Lung (tissue), 12 donors: ENCODE measurements around the gene FAM107A. TPM values are rescaled to one million over a fixed set of nuclear protein-coding genes. Genes with fewer than 3 reads are reported as not detected.

Experiments
- ATAC-seq: fragments of 200-7000 bp; cut with Tn5 transposase; one replicate; pipeline ENCODE4 v1.9.1; 2020; ENCODE audit warnings: moderate number of reproducible peaks; ENCODE audit not compliant: insufficient read depth, low FRiP score
- DNase-seq, 3 donors: peaks; one replicate each; pipeline ENCODE4 v3.0.0-alpha.2; 2013 to 2017
- H3K27ac ChIP-seq, 2 donors: one replicate each; pipeline ENCODE4 v1.5.1; 2013; ENCODE audit warnings: mild to moderate bottlenecking in 2 of 2, moderate library complexity in 2 of 2, control low read depth in 1 of 2, inconsistent platforms in 1 of 2, low read depth in 1 of 2, low read length in 1 of 2
- H3K27me3 ChIP-seq, 3 donors: one replicate each; pipeline ENCODE4 v1.5.1; 2013; ENCODE audit warnings: low read length in 2 of 3; ENCODE audit not compliant: control insufficient read depth in 3 of 3, insufficient read depth in 3 of 3
- H3K36me3 ChIP-seq, 4 donors: one replicate each; pipeline ENCODE4 v1.5.1; 2013; ENCODE audit warnings: low read length in 4 of 4, mild to moderate bottlenecking in 1 of 4, moderate library complexity in 1 of 4; ENCODE audit not compliant: control insufficient read depth in 4 of 4, insufficient read depth in 4 of 4
- H3K4me1 ChIP-seq, 5 donors: one replicate each; pipeline ENCODE4 v1.5.1; 2013; ENCODE audit warnings: low read length in 5 of 5, mild to moderate bottlenecking in 2 of 5, moderate library complexity in 1 of 5; ENCODE audit not compliant: control insufficient read depth in 5 of 5, insufficient read depth in 5 of 5
- H3K4me3 ChIP-seq: one replicate; pipeline ENCODE4 v1.5.1; 2013; ENCODE audit warnings: mild to moderate bottlenecking, control low read depth, moderate library complexity
- H3K9ac ChIP-seq, 2 donors: one replicate each; pipeline ENCODE4 v1.5.1; 2013; ENCODE audit warnings: low read length in 2 of 2, control low read depth in 1 of 2; ENCODE audit not compliant: insufficient read depth in 1 of 2
- H3K9me3 ChIP-seq, 4 donors: one replicate each; pipeline ENCODE4 v1.5.1; 2013; ENCODE audit warnings: low read length in 3 of 4, mild to moderate bottlenecking in 1 of 4, moderate library complexity in 1 of 4; ENCODE audit not compliant: control insufficient read depth in 4 of 4, insufficient read depth in 3 of 4
- WGBS, 2 donors: extraction: QIAGEN DNeasy Blood & Tissue Kit; methylation state at CpG; one replicate each; pipeline ENCODE4 v1.1.7; 2013; 5-methylcytosine and 5-hydroxymethylcytosine counted together
- polyA plus RNA-seq, 2 donors: library from polyadenylated mRNA; stranded (reverse); fragments of 200-250 nt; gene quantifications; one replicate each; pipeline ENCODE4 v1.2.1, GENCODE V29; 2013
- total RNA-seq, 2 donors: library from RNA; depleted of rRNA in 1 of 2; stranded (reverse); fragments of >200 nt in 1 of 2; gene quantifications; one replicate each; pipeline ENCODE4 v1.2.1, GENCODE V29; 2014 to 2021
- TF ChIP-seq, protein P1 (sequence below): IDR thresholded peaks from 2 replicates; pipeline ENCODE4 v1.5.1; 2012; ENCODE audit warnings: mild to moderate bottlenecking; ENCODE audit errors: control extremely low read depth, extremely low read depth
- donor health status: control.
- donor health status: control.
- donor health status: Bipolar disorder and iron deficiency.
- donor health status: healthy.
- donor health status: DM: yes; HTN: yes; CAD: no.

Gene FAM107A
- total and polyA plus RNA-seq, 4 donors = 4.2 to 83.6 (median 34.7) TPM

DNA sequence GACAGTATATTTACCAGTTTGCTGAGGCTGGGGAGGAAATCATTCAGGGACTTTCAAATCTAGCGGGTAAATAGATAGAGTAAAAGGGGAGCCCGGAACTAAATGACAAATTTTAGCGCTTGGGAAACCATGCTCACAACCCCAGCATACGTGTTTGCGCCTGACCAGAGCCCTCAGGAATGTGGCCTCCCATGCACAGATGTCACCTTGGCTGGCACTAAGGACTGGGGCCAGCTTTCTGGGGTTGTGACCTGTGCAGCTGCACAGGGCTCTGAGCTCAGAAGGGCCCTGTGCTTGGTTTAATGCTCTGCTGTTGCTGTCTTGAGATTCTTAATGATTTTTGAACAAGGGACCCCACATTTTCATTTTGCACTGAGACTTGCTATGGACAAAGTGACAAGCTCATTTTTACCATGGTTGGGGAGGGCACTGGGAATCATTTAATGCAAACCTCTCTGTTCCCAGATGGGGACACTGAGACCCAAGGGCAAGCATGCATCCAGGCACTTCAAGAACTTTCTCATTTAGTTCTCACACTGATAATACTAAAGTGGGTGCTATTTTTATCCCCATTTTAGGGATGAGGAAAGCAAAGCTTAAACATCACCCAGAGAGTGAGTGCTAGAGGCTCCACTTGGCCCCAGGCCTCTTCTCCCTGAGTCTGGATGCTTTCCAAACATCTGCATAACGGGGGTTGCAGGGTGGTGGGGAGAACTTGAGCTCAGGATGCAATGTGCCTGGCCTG is 44.1 kb upstream of the FAM107A start:
- no peaks in the 10 kb centered on the region for H3K36me3 ChIP-seq
- TF ChIP-seq, protein P1, sequence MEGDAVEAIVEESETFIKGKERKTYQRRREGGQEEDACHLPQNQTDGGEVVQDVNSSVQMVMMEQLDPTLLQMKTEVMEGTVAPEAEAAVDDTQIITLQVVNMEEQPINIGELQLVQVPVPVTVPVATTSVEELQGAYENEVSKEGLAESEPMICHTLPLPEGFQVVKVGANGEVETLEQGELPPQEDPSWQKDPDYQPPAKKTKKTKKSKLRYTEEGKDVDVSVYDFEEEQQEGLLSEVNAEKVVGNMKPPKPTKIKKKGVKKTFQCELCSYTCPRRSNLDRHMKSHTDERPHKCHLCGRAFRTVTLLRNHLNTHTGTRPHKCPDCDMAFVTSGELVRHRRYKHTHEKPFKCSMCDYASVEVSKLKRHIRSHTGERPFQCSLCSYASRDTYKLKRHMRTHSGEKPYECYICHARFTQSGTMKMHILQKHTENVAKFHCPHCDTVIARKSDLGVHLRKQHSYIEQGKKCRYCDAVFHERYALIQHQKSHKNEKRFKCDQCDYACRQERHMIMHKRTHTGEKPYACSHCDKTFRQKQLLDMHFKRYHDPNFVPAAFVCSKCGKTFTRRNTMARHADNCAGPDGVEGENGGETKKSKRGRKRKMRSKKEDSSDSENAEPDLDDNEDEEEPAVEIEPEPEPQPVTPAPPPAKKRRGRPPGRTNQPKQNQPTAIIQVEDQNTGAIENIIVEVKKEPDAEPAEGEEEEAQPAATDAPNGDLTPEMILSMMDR = no peak
- 86% methylated on average over 6 of the region's 6 CpGs for WGBS, 2 donors
- DNase-seq (peak in 1 of 3 donors; percentile 19), ATAC-seq (no peak)
- peaks cover 0 to 12% (median 2%) of the 10 kb centered on the region in 5 donors for H3K4me1 ChIP-seq
- no peak overlapping the region for H3K4me3 ChIP-seq
- no peaks in the 10 kb centered on the region for H3K9me3 ChIP-seq
- no peak overlapping the region for H3K9ac ChIP-seq
- no peaks in the 10 kb centered on the region for H3K27me3 ChIP-seq
- H3K27ac ChIP-seq = no peak overlapping the region

DNA sequence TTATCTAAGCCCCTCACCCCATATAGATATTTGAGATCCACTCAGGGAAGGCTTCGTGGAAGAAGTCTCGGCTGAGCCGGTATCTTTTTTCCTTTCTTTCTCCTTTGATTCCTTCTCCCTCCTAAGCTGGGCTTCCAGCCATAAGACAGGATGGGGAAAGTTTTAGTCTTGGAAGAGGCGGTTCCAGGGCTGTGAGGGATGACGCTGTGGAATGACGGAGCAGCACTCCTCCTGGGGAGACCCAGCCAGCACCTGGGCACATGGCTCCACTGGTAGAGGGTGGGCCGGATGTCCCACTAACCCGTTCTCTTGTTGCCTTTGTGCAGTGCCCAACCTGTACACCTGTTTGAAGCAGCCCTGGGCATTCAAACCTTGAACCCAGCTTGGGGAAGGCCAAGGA is 43.2 kb upstream of the FAM107A start:
- no peak for ATAC-seq
- TF ChIP-seq, protein P1 = no peak
- H3K9me3 ChIP-seq = no peaks in the 10 kb centered on the region
- H3K27me3 ChIP-seq = no peaks in the 10 kb centered on the region
- 91 to 96% methylated on average over 8 of the region's 8 CpGs for WGBS, 2 donors
- no peak for DNase-seq
- H3K27ac ChIP-seq = no peak overlapping the region
- H3K36me3 ChIP-seq = no peaks in the 10 kb centered on the region
- H3K9ac ChIP-seq = no peak overlapping the region
- H3K4me1 ChIP-seq = peaks cover 0 to 12% (median 2%) of the 10 kb centered on the region in 5 donors
- H3K4me3 ChIP-seq = no peak overlapping the region

DNA sequence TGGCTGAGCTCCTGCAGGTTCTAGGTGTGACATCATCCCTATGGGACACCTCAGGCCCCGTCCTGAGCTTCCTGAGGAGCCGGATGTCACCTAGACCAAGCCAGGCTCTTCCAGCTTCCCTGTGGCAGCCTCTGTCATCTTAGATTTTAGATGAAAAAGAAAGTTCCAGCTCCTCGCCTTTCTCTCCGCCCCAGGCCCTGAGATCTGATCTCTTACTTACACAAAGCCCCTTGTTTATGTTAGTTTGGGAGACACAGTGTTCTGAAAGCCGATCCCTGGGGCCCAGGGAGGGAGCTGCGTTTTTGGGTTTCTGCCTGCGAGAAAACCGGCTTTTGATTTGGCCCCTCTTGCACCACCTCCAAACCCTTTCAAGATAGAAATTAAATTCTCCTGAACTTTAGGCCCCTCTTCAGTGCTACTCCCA is 40.2 kb upstream of the FAM107A start:
- peak; percentile 49 to 78 (median 59) for DNase-seq
- 72 to 79% methylated on average over 8 of the region's 8 CpGs for WGBS, 2 donors
- H3K27ac ChIP-seq = no peak overlapping the region

More for the DNA sequence above, 40.2 kb upstream of the FAM107A start:
- H3K4me3 ChIP-seq = no peak overlapping the region
- ATAC-seq = no peak
- peaks cover 0 to 12% (median 0%) of the 10 kb centered on the region in 5 donors for H3K4me1 ChIP-seq
- no peaks in the 10 kb centered on the region for H3K27me3 ChIP-seq
- H3K9ac ChIP-seq = no peak overlapping the region
- no peaks in the 10 kb centered on the region for H3K36me3 ChIP-seq
- no peaks in the 10 kb centered on the region for H3K9me3 ChIP-seq
- TF ChIP-seq, protein P1 = no peak
